ENCODE results near the gene KRTAP5-6.
"Not testable (repeated sequence)": the region's sequence is repeated elsewhere in the genome, so short reads cannot be mapped to it uniquely, and the experiment has no call there.

KRTAP5-6 gene

GRCh38 chr11:1667121-1667850 is 29.7 kb upstream of the KRTAP5-6 start:
- H3K4me1 ChIP-seq (ENCODE audit: control insufficient read depth in 1 of 2, insufficient read depth in 2 of 2, low read length in 2 of 2): no peaks in the 10 kb centered on the region
- H3K27ac ChIP-seq (ENCODE audit: low read length): no peak overlapping the region
- peaks cover 8% of the 10 kb centered on the region for H3K27me3 ChIP-seq (ENCODE audit: low read depth, low read length)
- H3K9me3 ChIP-seq (ENCODE audit: control insufficient read depth in 1 of 2, low read length in 2 of 2): no peaks in the 10 kb centered on the region
- H3K4me3 ChIP-seq (ENCODE audit: low read depth in 1 of 2, low read length in 2 of 2): no peak overlapping the region
- H3K36me3 ChIP-seq (ENCODE audit: control insufficient read depth in 1 of 2, insufficient read depth in 2 of 2, low read length in 2 of 2): no peaks in the 10 kb centered on the region

DNA sequence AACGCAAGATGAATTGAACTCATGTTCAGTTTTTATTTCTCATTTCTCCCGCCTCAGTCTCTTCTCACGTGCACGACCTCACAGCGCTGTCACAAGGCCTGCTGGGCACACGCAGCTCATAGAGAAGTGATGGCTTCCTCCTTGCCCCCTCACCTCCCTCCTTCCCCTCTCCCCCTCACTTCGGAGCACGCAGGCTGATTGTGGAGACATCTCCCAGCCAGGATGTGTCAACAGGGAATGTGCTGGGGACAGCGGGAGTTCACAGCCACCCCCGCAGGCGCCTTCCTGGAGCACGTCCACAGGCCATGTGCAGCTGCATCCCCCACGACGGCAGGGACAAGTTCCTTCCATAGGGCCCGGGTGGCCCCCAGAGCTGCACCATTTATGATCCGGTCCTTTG is 29.1 kb upstream of the KRTAP5-6 start:
- Histone ChIP-seq H3K4me1 (ENCODE audit: control insufficient read depth in 1 of 2, insufficient read depth in 2 of 2, low read length in 2 of 2) (no peaks in the 10 kb centered on the region), H3K27me3 (ENCODE audit: low read depth, low read length) (peaks cover 8% of the 10 kb centered on the region), H3K4me3 (ENCODE audit: low read depth in 1 of 2, low read length in 2 of 2) (no peak overlapping the region), H3K27ac (ENCODE audit: low read length) (no peak overlapping the region), H3K9me3 (ENCODE audit: control insufficient read depth in 1 of 2, low read length in 2 of 2) (no peaks in the 10 kb centered on the region), H3K36me3 (ENCODE audit: control insufficient read depth in 1 of 2, insufficient read depth in 2 of 2, low read length in 2 of 2) (no peaks in the 10 kb centered on the region)

GRCh38 chr11:1668911-1669473 is 28.0 kb upstream of the KRTAP5-6 start:
- H3K27me3 ChIP-seq (ENCODE audit: low read depth, low read length): peaks cover 8% of the 10 kb centered on the region
- H3K36me3 ChIP-seq (ENCODE audit: control insufficient read depth in 1 of 2, insufficient read depth in 2 of 2, low read length in 2 of 2): no peaks in the 10 kb centered on the region
- H3K4me3 ChIP-seq (ENCODE audit: low read depth in 1 of 2, low read length in 2 of 2): no peak overlapping the region
- H3K9me3 ChIP-seq (ENCODE audit: control insufficient read depth in 1 of 2, low read length in 2 of 2): no peaks in the 10 kb centered on the region
- H3K4me1 ChIP-seq (ENCODE audit: control insufficient read depth in 1 of 2, insufficient read depth in 2 of 2, low read length in 2 of 2): no peaks in the 10 kb centered on the region
- no peak overlapping the region for H3K27ac ChIP-seq (ENCODE audit: low read length)

DNA sequence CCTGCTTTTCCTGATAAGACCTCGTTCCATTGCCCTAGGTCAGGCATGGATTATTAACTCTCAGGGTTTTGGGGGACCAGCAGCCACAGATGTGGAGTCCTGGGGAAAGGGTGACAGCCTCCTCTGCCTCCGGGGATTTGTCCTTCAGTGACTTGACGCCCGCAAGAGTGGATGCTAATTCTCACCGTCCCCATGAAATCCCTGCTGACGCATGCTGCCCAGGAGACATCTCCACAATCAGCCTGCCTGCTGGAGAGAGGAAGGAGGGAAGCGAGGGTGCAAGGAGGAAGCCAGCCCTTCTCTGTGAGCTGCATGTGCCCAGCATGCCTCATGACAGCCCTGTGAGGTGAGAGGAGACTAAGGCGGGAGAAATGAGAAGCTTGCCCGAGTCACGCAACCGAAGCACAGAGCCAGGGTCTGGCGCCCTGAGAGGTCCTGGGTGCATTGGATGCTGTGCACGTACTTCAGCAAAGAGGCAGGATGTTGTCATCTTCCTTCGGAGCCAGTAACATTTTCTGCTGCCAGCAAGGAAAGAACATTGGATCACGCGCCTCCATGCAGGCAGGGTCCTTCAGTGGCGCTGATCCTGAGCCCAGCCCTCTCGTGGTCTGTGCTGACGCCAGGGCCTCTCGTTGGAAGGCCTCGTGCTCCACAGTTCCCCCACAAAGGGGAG is 27.3 kb upstream of the KRTAP5-6 start:
- Histone ChIP-seq H3K9me3 (ENCODE audit: control insufficient read depth in 1 of 2, low read length in 2 of 2) (no peaks in the 10 kb centered on the region), H3K27me3 (ENCODE audit: low read depth, low read length) (peaks cover 8% of the 10 kb centered on the region), H3K4me3 (ENCODE audit: low read depth in 1 of 2, low read length in 2 of 2) (no peak overlapping the region), H3K36me3 (ENCODE audit: control insufficient read depth in 1 of 2, insufficient read depth in 2 of 2, low read length in 2 of 2) (no peaks in the 10 kb centered on the region), H3K27ac (ENCODE audit: low read length) (no peak overlapping the region), H3K4me1 (ENCODE audit: control insufficient read depth in 1 of 2, insufficient read depth in 2 of 2, low read length in 2 of 2) (no peaks in the 10 kb centered on the region)

DNA sequence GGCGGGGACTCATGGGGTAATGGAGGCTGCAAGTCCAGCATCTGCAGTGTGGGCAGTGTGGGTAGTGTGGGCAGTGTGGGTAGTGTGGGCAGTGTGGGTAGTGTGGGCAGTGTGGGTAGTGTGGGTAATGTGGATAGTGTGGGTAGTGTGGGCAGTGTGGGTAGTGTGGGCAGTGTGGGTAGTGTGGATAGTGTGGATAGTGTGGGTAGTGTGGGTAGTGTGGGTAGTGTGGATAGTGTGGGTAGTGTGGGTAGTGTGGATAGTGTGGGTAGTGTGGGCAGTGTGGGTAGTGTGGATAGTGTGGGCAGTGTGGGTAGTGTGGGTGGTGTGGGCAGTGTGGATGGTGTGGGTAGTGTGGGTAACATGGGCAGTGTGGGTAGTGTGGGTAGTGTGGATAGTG is 26.5 kb upstream of the KRTAP5-6 start:
- H3K9me3 ChIP-seq (ENCODE audit: control insufficient read depth in 1 of 2, low read length in 2 of 2); H3K4me1 ChIP-seq (ENCODE audit: control insufficient read depth in 1 of 2, insufficient read depth in 2 of 2, low read length in 2 of 2); H3K27me3 ChIP-seq (ENCODE audit: low read depth, low read length); H3K4me3 ChIP-seq (ENCODE audit: low read depth in 1 of 2, low read length in 2 of 2); H3K36me3 ChIP-seq (ENCODE audit: control insufficient read depth in 1 of 2, insufficient read depth in 2 of 2, low read length in 2 of 2); H3K27ac ChIP-seq (ENCODE audit: low read length): not testable (repeated sequence)

- peaks cover 13% of the 10 kb centered on the region for H3K27me3 ChIP-seq (ENCODE audit: low read depth, low read length)
- H3K9me3 ChIP-seq (ENCODE audit: control insufficient read depth in 1 of 2, low read length in 2 of 2): no peaks in the 10 kb centered on the region
- H3K4me1 ChIP-seq (ENCODE audit: control insufficient read depth in 1 of 2, insufficient read depth in 2 of 2, low read length in 2 of 2): no peaks in the 10 kb centered on the region
- H3K27ac ChIP-seq (ENCODE audit: low read length): no peak overlapping the region
- H3K36me3 ChIP-seq (ENCODE audit: control insufficient read depth in 1 of 2, insufficient read depth in 2 of 2, low read length in 2 of 2): no peaks in the 10 kb centered on the region
- H3K4me3 ChIP-seq (ENCODE audit: low read depth in 1 of 2, low read length in 2 of 2): no peak overlapping the region
Measured at GRCh38 chr11:1670905-1671371, 26.1 kb upstream of the KRTAP5-6 start.

DNA sequence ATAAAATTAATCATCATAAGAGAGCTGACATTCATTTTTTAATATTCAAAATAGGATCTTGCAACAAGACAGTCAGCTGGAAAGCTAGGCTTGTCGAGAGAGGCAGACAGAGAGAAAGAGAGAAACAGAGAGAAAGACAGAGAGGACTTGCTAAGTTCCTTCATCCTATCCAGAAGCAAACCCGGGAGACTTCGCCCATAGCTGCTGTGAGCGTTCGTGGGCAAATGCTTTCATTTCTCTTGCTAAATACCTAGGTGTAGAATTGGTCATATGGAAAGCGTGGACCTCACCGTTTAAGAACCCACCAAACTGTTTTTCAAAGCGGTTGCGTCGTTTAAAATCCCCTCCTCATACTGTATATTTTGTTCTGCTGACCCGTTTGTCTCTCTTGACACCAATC is 25.3 kb upstream of the KRTAP5-6 start:
- no peaks in the 10 kb centered on the region for H3K9me3 ChIP-seq (ENCODE audit: control insufficient read depth in 1 of 2, low read length in 2 of 2)
- H3K4me3 ChIP-seq (ENCODE audit: low read depth in 1 of 2, low read length in 2 of 2): no peak overlapping the region
- no peak overlapping the region for H3K27ac ChIP-seq (ENCODE audit: low read length)
- H3K36me3 ChIP-seq (ENCODE audit: control insufficient read depth in 1 of 2, insufficient read depth in 2 of 2, low read length in 2 of 2): no peaks in the 10 kb centered on the region
- H3K4me1 ChIP-seq (ENCODE audit: control insufficient read depth in 1 of 2, insufficient read depth in 2 of 2, low read length in 2 of 2): no peaks in the 10 kb centered on the region
- H3K27me3 ChIP-seq (ENCODE audit: low read depth, low read length): peaks cover 15% of the 10 kb centered on the region

DNA sequence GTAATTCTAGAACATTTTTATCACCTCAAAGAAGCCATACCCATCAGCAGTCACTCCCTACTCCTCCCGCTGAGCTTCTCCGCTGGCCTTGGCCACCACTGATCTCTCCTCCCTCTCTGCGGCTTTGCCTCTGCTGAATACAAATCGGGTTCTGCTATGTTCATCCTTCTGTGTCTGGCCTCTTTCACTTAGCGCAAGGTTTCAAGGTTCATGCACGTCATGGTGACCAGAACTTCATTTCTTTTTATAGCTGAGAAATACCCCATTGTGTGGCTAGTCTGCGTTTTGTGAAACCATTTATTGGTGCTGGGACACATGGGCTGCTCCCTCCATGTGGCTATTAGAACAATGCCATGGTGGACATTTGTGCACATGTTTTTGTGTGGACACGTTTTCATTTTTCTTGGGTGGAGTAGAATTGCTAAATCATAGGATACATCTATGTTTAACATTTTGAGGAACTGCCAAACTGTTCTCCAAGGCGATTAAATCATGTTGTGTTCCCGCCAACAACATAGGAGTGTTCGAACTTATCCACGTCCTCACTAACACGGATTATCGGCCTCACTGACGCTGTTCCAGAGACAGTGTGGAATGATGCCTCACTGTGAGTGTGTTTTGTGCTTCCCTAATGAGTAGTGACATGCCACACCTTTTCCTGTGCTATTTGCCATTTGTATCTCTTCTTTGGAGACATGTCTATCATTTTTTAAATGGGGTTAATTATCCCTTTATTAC is 24.2 kb upstream of the KRTAP5-6 start:
- Histone ChIP-seq H3K9me3 (ENCODE audit: control insufficient read depth in 1 of 2, low read length in 2 of 2) (no peaks in the 10 kb centered on the region), H3K27me3 (ENCODE audit: low read depth, low read length) (peaks cover 15% of the 10 kb centered on the region)

GRCh38 chr11:1673446-1674172 is 23.4 kb upstream of the KRTAP5-6 start:
- H3K27me3 ChIP-seq (ENCODE audit: low read depth, low read length): peaks cover 15% of the 10 kb centered on the region
- no peaks in the 10 kb centered on the region for H3K4me1 ChIP-seq (ENCODE audit: control insufficient read depth in 1 of 2, insufficient read depth in 2 of 2, low read length in 2 of 2)
- H3K36me3 ChIP-seq (ENCODE audit: control insufficient read depth in 1 of 2, insufficient read depth in 2 of 2, low read length in 2 of 2): no peaks in the 10 kb centered on the region
- no peaks in the 10 kb centered on the region for H3K9me3 ChIP-seq (ENCODE audit: control insufficient read depth in 1 of 2, low read length in 2 of 2)
- H3K4me3 ChIP-seq (ENCODE audit: low read depth in 1 of 2, low read length in 2 of 2): no peak overlapping the region
- no peak overlapping the region for H3K27ac ChIP-seq (ENCODE audit: low read length)

More for the DNA sequence above, 24.2 kb upstream of the KRTAP5-6 start:
- Histone ChIP-seq H3K4me3 (ENCODE audit: low read depth in 1 of 2, low read length in 2 of 2) (no peak overlapping the region), H3K4me1 (ENCODE audit: control insufficient read depth in 1 of 2, insufficient read depth in 2 of 2, low read length in 2 of 2) (no peaks in the 10 kb centered on the region), H3K27ac (ENCODE audit: low read length) (no peak overlapping the region), H3K36me3 (ENCODE audit: control insufficient read depth in 1 of 2, insufficient read depth in 2 of 2, low read length in 2 of 2) (no peaks in the 10 kb centered on the region)

DNA sequence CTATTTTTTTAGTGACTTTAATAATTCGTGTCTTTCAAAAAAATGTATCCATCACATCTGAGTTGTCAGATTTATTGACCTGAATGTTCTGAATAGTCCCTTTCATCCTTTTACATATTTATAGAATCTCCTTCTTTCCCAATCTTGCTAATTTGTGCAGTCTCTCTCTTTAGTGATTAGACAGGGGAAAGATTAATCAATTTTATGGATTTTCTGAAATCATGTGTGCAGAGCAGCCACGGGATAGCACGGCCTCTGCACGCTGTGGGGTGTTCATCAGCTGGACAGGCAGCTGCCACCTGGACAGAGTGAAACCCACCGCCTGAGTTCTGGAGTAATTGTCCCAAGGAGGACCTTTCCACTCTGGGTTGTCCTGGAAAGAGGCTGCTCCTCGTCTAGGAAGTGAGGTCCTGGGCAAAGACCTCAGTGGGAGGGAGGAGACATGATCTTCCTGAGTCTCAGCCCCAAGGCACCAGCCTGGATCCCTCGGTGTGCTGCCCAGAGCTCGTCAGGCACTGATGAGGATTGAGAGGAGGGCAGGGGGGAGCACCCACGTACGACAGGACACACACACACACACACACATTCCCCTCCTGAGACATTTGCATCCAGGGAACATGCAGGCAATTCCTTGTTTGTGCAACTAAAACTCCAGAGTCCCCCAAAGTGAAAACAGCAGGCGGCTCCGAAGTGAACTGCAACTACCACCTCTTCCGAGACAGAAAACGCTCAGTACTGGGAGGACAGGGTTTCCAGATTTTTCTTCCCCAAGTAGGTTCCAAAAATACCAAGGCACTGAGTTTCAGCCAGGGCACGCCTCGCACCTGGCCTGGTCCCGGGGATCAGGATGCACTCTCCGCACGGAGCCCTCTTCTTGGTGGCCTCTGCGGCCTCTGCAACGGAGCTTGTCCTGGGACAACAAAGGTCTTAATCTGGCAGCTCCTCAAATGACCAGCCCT is 22.5 kb upstream of the KRTAP5-6 start:
- H3K27ac ChIP-seq (ENCODE audit: low read length): no peak overlapping the region
- H3K27me3 ChIP-seq (ENCODE audit: low read depth, low read length): peaks cover 11% of the 10 kb centered on the region
- no peaks in the 10 kb centered on the region for H3K9me3 ChIP-seq (ENCODE audit: control insufficient read depth in 1 of 2, low read length in 2 of 2)
- H3K4me3 ChIP-seq (ENCODE audit: low read depth in 1 of 2, low read length in 2 of 2): no peak overlapping the region
- no peaks in the 10 kb centered on the region for H3K36me3 ChIP-seq (ENCODE audit: control insufficient read depth in 1 of 2, insufficient read depth in 2 of 2, low read length in 2 of 2)
- H3K4me1 ChIP-seq (ENCODE audit: control insufficient read depth in 1 of 2, insufficient read depth in 2 of 2, low read length in 2 of 2): no peaks in the 10 kb centered on the region
